ENCODE results near the gene SMPD3. TPM values are rescaled to one million over a fixed set of nuclear protein-coding genes. Genes with fewer than 3 reads are reported as not detected.

The SMPD3 gene
- total and polyA plus RNA-seq, 12 donors: 0.03 to 1.2 (median 0.22) TPM; not detected in 1

DNA sequence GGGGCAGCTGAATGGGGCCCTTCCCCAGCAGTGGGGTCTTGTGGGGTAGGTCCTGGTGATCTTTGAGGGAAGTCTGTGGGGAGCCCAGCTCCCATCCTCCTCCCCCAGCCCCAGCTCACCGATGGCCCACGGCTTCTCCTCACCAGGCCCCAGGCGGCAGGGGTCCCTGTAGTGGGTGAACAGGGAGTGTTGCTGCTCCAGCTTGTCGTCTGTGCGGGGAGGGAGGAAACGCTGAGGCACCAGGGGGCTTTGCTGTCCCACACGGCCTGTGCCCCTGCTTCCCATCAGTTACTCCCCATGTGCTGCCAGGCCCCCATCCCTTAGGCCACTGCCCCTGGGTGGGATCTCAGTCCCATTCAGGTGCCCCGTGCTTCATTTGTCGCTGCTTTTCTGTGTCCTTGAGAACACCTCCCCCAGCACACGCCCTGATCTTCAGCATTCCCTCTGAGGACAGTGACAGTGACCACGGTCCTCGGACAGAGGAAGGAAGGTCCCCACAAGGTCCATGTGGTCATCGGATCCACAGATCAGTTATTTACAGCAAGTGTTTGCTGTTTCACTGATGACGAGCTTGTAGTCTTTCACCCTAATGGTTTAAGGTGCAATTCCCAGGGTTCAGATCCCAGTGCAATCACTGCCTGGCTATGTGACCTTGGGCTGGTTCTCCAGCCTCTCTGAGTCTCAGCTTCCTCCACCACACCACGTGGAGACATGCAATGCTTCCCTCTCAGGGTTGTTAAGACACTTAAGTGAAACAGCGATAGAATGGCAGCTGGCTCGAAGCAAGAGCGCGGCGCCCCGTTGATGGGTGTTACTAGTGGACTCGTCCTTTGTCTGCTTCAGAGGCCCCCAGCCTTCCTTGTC lies 84.4 kb downstream of the SMPD3 start:
- TF ChIP-seq, protein P1, sequence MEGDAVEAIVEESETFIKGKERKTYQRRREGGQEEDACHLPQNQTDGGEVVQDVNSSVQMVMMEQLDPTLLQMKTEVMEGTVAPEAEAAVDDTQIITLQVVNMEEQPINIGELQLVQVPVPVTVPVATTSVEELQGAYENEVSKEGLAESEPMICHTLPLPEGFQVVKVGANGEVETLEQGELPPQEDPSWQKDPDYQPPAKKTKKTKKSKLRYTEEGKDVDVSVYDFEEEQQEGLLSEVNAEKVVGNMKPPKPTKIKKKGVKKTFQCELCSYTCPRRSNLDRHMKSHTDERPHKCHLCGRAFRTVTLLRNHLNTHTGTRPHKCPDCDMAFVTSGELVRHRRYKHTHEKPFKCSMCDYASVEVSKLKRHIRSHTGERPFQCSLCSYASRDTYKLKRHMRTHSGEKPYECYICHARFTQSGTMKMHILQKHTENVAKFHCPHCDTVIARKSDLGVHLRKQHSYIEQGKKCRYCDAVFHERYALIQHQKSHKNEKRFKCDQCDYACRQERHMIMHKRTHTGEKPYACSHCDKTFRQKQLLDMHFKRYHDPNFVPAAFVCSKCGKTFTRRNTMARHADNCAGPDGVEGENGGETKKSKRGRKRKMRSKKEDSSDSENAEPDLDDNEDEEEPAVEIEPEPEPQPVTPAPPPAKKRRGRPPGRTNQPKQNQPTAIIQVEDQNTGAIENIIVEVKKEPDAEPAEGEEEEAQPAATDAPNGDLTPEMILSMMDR (IDR thresholded peaks at IDR 0.05): no peak
- Histone ChIP-seq H3K9me3 (no peaks in the 10 kb centered on the region), H3K27me3 (peaks cover 0 to 29% (median 14%) of the 10 kb centered on the region in 7 donors), H3K27ac (no peak overlapping the region), H3K4me1 (peaks cover 0 to 21% (median 0%) of the 10 kb centered on the region in 9 donors), H3K36me3 (peaks cover 0 to 16% (median 3%) of the 10 kb centered on the region in 9 donors), H3K4me3 (no peak overlapping the region)
- DNase-seq (no peak), ATAC-seq (no peak)
- 60 to 63% methylated on average over 20 to 22 of the region's 22 CpGs for WGBS, 2 donors
- intact Hi-C loops (cut with DNase I): loop anchor here in 1 of 10 donors (10.0 kb wide), 1 partner anchor 141 kb away; no protein-coding TSS in a partner anchor

DNA sequence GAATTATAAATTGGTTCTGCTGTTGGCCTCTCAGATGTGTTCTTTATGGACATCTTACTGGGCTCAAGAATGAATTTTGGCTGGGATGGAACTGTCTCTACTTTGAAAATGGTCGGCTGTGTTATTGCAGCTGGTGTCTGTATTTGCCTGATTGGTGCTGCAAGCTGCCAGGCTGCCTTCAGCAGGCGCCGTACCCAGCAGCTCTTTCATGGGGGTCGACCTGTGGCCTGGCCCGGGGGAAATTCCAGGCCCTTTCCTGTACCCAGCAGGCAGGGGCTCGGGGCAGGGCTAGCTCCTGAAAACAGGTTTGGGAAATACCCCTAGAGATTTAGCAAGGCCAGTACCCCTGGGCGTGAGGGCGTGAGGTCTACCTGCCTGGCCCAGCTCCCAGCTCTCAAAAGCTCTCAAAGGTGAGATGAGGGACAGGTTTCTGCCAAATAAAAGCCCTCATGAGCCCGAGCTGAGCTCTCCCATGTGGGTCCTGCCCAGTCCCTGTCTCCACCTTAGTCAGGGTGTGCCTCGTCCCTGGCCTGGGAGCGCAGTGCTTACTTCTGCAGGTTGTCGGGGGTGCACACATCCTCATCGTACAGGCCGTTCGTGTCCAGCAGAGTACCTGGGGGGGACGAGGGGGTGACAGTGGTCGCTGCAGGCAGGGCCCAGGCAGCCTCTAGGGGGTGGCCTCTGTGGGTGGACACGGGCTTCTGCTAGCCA lies 85.2 kb downstream of the SMPD3 start:
- Histone ChIP-seq H3K27me3 (peaks cover 0 to 29% (median 14%) of the 10 kb centered on the region in 7 donors), H3K9me3 (no peaks in the 10 kb centered on the region), H3K4me1 (peaks cover 0 to 21% (median 0%) of the 10 kb centered on the region in 9 donors), H3K36me3 (peaks cover 0 to 24% (median 9%) of the 10 kb centered on the region in 9 donors), H3K4me3 (no peak overlapping the region), H3K27ac (no peak overlapping the region)
- intact Hi-C loops (cut with DNase I): loop anchor here in 1 of 10 donors (10.0 kb wide), 1 partner anchor 142 kb away; no protein-coding TSS in a partner anchor
- no peak for ATAC-seq
- 80 to 84% methylated on average over 18 of the region's 18 CpGs for WGBS, 2 donors
- no peak for DNase-seq
- TF ChIP-seq, protein P1 (IDR thresholded peaks at IDR 0.05): no peak

DNA sequence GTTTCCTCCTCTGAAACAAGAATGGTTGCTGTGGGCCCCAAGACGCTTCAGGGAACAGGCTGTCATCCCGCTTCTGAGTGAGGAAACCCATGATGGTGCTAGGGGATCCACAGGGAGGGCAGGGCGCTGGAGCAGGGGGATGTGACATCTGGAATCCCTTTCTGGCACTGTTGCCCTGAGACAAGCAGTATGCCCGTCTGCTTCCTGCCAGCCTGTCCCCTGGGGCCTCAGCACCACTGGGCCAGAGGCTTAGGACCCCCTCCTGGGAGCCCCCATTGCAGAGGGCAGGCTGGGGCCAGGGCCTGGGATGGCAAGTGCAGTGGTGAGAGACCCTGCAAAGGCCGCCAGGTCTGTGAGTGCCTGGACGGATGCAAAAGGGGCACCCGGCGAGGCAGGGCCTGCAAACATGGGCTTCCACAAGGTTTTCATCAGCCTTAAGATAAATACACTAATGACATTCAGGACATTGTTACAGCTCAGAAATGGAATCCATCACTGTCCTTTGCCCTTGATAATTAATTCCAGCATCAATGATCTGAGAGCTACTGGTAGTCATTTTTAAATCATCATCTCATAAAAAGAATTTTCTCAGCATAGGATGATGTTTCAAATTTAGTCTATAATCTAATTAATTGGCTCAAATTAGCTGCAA lies 85.9 kb downstream of the SMPD3 start:
- Histone ChIP-seq H3K4me1 (peaks cover 0 to 21% (median 0%) of the 10 kb centered on the region in 9 donors), H3K9me3 (no peaks in the 10 kb centered on the region), H3K36me3 (peaks cover 0 to 31% (median 15%) of the 10 kb centered on the region in 9 donors), H3K4me3 (no peak overlapping the region), H3K27ac (no peak overlapping the region), H3K27me3 (peaks cover 0 to 29% (median 10%) of the 10 kb centered on the region in 7 donors)
- intact Hi-C loops (cut with DNase I): loop anchor here in 1 of 10 donors (10.0 kb wide), 1 partner anchor 142 kb away; no protein-coding TSS in a partner anchor
- ATAC-seq (no peak), DNase-seq (no peak)
- WGBS, 2 donors: 60 to 70% methylated on average over 8 of the region's 8 CpGs
- TF ChIP-seq, protein P1 (IDR thresholded peaks at IDR 0.05): no peak

DNA sequence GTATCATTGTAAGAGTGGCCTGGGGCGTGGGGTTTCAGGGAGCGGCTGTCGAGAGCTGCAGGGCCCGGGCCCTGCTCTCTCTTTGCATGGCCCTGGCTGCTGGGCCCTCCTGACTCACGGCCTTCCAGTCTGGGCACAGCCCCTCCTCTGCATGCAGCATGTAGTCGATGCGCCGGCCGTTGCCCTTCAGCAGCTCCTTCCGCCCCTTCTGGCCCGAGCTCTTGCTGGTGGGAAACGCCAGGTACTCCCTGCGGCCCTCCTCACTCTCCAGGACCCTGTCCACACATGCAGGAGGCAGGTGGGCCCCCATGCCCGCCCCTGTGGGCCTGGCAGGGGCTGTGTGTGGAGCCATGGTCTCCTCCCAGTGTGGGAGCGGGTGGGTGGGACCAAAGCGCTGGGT lies 86.8 kb downstream of the SMPD3 start:
- DNase-seq: no peak
- 63 to 65% methylated on average over 16 of the region's 16 CpGs for WGBS, 2 donors
- no peak overlapping the region for H3K27ac ChIP-seq
- H3K27me3 ChIP-seq: peaks cover 0 to 27% (median 6%) of the 10 kb centered on the region in 7 donors
- intact Hi-C loops (cut with DNase I): loop anchor here in 1 of 10 donors (10.0 kb wide), 1 partner anchor 143 kb away; no protein-coding TSS in a partner anchor
- H3K9me3 ChIP-seq: no peaks in the 10 kb centered on the region
- H3K36me3 ChIP-seq: peaks cover 0 to 40% (median 24%) of the 10 kb centered on the region in 9 donors
- H3K4me1 ChIP-seq: peaks cover 0 to 30% (median 0%) of the 10 kb centered on the region in 9 donors
- H3K4me3 ChIP-seq: no peak overlapping the region
- peak in 1 of 8 donors; percentile 5 for ATAC-seq
- TF ChIP-seq, protein P1 (IDR thresholded peaks at IDR 0.05): no peak
